ENCODE results near the gene MYD88.
"Not testable (repeated sequence)": the region's sequence is repeated elsewhere in the genome, so short reads cannot be mapped to it uniquely, and the experiment has no call there.

The MYD88 gene

DNA sequence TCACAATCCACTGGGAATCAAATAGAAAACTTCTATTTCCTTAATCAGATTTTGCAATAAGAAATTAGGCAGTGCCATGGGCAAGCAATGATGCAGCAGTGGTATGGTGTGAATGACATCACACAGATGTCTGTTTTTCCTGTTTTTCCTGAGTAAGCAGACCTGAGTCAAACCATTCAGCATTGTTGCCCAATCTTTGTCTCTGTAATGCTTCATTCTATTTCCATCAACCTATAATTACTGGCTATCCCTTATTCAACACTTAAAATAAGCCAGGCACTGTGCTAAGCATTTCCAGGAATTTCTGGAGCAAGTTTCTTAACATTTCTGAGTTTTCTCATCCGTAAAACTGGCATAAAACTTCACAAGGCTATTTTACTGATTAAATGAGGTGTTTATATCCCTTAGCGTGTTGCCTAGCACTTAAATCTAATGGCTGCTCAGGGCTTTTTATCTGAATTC, 15.6 kb downstream of the MYD88 start:
- TF ChIP-seq, protein P1, sequence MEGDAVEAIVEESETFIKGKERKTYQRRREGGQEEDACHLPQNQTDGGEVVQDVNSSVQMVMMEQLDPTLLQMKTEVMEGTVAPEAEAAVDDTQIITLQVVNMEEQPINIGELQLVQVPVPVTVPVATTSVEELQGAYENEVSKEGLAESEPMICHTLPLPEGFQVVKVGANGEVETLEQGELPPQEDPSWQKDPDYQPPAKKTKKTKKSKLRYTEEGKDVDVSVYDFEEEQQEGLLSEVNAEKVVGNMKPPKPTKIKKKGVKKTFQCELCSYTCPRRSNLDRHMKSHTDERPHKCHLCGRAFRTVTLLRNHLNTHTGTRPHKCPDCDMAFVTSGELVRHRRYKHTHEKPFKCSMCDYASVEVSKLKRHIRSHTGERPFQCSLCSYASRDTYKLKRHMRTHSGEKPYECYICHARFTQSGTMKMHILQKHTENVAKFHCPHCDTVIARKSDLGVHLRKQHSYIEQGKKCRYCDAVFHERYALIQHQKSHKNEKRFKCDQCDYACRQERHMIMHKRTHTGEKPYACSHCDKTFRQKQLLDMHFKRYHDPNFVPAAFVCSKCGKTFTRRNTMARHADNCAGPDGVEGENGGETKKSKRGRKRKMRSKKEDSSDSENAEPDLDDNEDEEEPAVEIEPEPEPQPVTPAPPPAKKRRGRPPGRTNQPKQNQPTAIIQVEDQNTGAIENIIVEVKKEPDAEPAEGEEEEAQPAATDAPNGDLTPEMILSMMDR (IDR thresholded peaks at IDR 0.05; ENCODE audit: insufficient read depth, low read length, poor library complexity, severe bottlenecking) = no peak
- no peak overlapping the region for H3K4me3 ChIP-seq (replicated peaks; ENCODE audit: low read depth, low read length)
- DNase-seq (ENCODE audit: extremely low read depth, insufficient read length) = no peak
- no peaks in the 10 kb centered on the region for H3K36me3 ChIP-seq (ENCODE audit: control insufficient read depth, insufficient read depth, low read length)
- no peaks in the 10 kb centered on the region for H3K27me3 ChIP-seq (replicated peaks; ENCODE audit: control insufficient read depth, insufficient read depth, low read length)

GRCh38 chr3:38154625-38155255, 16.3 kb downstream of the MYD88 start:
- no peaks in the 10 kb centered on the region for H3K36me3 ChIP-seq (ENCODE audit: control insufficient read depth, insufficient read depth, low read length)
- no peak overlapping the region for H3K4me3 ChIP-seq (replicated peaks; ENCODE audit: low read depth, low read length)
- H3K27me3 ChIP-seq (replicated peaks; ENCODE audit: control insufficient read depth, insufficient read depth, low read length) = no peaks in the 10 kb centered on the region
- TF ChIP-seq, protein P1 (IDR thresholded peaks at IDR 0.05; ENCODE audit: insufficient read depth, low read length, poor library complexity, severe bottlenecking) = no peak
- DNase-seq (ENCODE audit: extremely low read depth, insufficient read length) = no peak

DNA sequence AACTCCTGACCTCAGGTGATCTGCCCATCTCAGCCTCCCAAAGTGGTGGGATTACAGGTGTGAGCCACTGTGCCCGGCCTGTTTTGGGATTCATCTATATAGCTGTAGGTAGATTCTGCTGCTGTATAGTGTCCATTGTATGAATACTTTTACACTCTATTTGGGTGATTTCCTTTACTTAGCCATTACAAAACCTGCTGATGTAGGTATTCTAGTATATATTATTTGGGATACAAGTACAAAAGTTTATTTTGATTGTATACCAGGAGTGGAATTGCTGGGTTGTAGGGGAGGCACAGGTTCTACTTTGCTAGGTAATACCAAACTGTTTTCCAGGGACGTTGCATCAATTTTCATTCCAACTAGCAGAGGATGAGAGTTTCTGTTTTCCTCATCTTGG, 17.4 kb downstream of the MYD88 start:
- Histone ChIP-seq H3K4me3 (replicated peaks; ENCODE audit: low read depth, low read length) (no peak overlapping the region), H3K36me3 (ENCODE audit: control insufficient read depth, insufficient read depth, low read length) (no peaks in the 10 kb centered on the region), H3K27me3 (replicated peaks; ENCODE audit: control insufficient read depth, insufficient read depth, low read length) (no peaks in the 10 kb centered on the region)
- TF ChIP-seq, protein P1 (IDR thresholded peaks at IDR 0.05; ENCODE audit: insufficient read depth, low read length, poor library complexity, severe bottlenecking) = no peak
- no peak for DNase-seq (ENCODE audit: extremely low read depth, insufficient read length)

- Histone ChIP-seq H3K36me3 (ENCODE audit: control insufficient read depth, insufficient read depth, low read length) (no peaks in the 10 kb centered on the region), H3K4me3 (replicated peaks; ENCODE audit: low read depth, low read length) (no peak overlapping the region), H3K27me3 (replicated peaks; ENCODE audit: control insufficient read depth, insufficient read depth, low read length) (no peaks in the 10 kb centered on the region)
- no peak for DNase-seq (ENCODE audit: extremely low read depth, insufficient read length)
- TF ChIP-seq, protein P1 (IDR thresholded peaks at IDR 0.05; ENCODE audit: insufficient read depth, low read length, poor library complexity, severe bottlenecking) = no peak
These were observed 18.7 kb downstream of the MYD88 start for GRCh38 chr3:38157117-38157516.

DNA sequence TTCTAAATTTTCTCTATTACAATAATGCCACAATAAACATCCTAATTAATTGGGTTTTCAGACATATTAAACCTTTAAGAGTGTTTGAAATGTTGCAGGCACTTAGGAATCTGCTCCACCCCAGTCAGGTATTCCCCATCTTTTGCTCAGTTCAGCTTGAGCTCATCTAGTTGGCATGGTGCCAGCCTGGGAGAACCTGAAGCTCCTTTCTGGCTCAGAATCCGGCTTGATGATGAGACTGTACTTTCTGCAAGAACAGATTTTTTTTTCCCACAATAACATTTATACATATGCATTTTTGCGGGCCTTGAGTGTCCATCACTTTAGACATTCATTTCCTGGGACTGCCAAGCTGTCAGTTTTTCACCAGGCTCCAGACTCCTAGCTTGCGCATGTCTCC, 19.1 kb downstream of the MYD88 start:
- H3K27me3 ChIP-seq (replicated peaks; ENCODE audit: control insufficient read depth, insufficient read depth, low read length) = no peaks in the 10 kb centered on the region
- TF ChIP-seq, protein P1 (IDR thresholded peaks at IDR 0.05; ENCODE audit: insufficient read depth, low read length, poor library complexity, severe bottlenecking) = no peak
- H3K36me3 ChIP-seq (ENCODE audit: control insufficient read depth, insufficient read depth, low read length) = no peaks in the 10 kb centered on the region
- H3K4me3 ChIP-seq (replicated peaks; ENCODE audit: low read depth, low read length) = no peak overlapping the region
- no peak for DNase-seq (ENCODE audit: extremely low read depth, insufficient read length)

- Histone ChIP-seq H3K36me3 (ENCODE audit: control insufficient read depth, insufficient read depth, low read length) (no peaks in the 10 kb centered on the region), H3K4me3 (replicated peaks; ENCODE audit: low read depth, low read length) (no peak overlapping the region), H3K27me3 (replicated peaks; ENCODE audit: control insufficient read depth, insufficient read depth, low read length) (no peaks in the 10 kb centered on the region)
- no peak for DNase-seq (ENCODE audit: extremely low read depth, insufficient read length)
- TF ChIP-seq, protein P1 (IDR thresholded peaks at IDR 0.05; ENCODE audit: insufficient read depth, low read length, poor library complexity, severe bottlenecking) = no peak
These were observed 20.0 kb downstream of the MYD88 start for GRCh38 chr3:38158472-38158871.

DNA sequence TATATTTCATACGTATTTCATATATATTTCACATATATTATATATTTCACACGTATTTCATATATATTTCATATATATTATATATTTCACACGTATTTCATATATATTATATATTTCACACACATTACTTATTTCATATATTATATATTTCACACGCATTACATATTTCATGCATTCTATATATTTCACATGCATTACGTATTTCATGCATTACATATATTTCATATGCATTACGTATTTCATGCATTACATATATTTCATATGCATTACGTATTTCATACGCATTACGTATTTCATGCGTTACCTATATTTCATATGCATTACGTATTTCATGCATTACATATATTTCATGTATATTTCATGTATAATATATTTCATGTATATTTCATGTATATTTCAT, 22.2 kb downstream of the MYD88 start:
- not testable (repeated sequence) for DNase-seq (ENCODE audit: extremely low read depth, insufficient read length); H3K36me3 ChIP-seq (ENCODE audit: control insufficient read depth, insufficient read depth, low read length); H3K27me3 ChIP-seq (replicated peaks; ENCODE audit: control insufficient read depth, insufficient read depth, low read length); H3K4me3 ChIP-seq (replicated peaks; ENCODE audit: low read depth, low read length)

Data from GM06990 (cell line).